Spleen (tissue), 7 donors: ENCODE results near the gene ELOVL4.

Source experiments
- CTCF ChIP-seq, 11 experiments: fragments of 200-600 bp in 7 of 11; fragments of 450-650 bp in 4 of 11; sonication (generic) in 4 of 11; IDR thresholded peaks in 8 of 11; conservative IDR thresholded peaks in 3 of 11; 1 replicate in 7 of 11; 2 replicates in 4 of 11; pipeline versions ENCODE4 v1.4.0 to v1.8.0; 2016 to 2021; ENCODE audit warnings: antibody characterized with exemption in 11 of 11, inconsistent platforms in 4 of 11, mild to moderate bottlenecking in 1 of 11
- POLR2A ChIP-seq, 3 donors: fragments of 450-650 bp; IDR thresholded peaks; one replicate each; pipeline ENCODE4 v1.5.1; 2017; ENCODE audit warnings: antibody characterized with exemption in 3 of 3, mild to moderate bottlenecking in 1 of 3
- donor health status: DM: no; HTN: no; CAD: no; lungs with moderate emphysema.
- donor health status: DM: no; HTN: no; CAD: no.
- donor health status: DM: no; HTN: no; CAD: no.

- no peak for TF ChIP-seq CTCF (IDR thresholded peaks at IDR 0.05 in 8 of 11, conservative IDR thresholded peaks at IDR 0.05 in 3 of 11)
- no peak for TF ChIP-seq POLR2A (IDR thresholded peaks at IDR 0.05)
Measured at GRCh38 chr6:79872303-79872702, 75.0 kb downstream of the ELOVL4 start.
